Measurements from ENCODE around the gene TFAM.

The TFAM gene

GRCh38 chr10:58384999-58385783 lies at the start of gene TFAM:
Gene TFAM (plus strand): TSS chr10:58385410. CDS start chr10:58385548, 138 bp downstream.
- DNase-seq: peak; percentile 97

DNA sequence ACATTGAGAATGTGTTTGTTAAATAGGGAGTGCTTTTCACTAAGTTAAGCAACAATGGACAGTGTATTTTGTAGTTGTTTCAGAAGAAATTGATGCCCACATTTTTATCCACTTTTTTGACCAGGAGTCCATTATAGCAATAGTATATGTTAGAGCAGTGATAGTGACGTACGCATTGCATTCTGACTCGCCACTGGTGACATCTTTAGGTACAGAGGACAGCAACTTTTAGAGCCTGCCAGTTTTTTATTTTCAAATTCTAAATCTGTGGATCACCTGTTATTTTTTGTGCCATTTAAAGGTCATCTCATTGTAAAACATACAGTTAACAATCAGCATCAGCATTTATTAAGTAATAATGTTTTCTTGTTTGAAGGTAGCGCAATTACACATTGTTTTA lies 49.0 kb upstream of the TFAM start:
- no peak for DNase-seq

- DNase-seq: no peak
These were observed 43.8 kb upstream of the TFAM start for GRCh38 chr10:58341422-58341821.

DNA sequence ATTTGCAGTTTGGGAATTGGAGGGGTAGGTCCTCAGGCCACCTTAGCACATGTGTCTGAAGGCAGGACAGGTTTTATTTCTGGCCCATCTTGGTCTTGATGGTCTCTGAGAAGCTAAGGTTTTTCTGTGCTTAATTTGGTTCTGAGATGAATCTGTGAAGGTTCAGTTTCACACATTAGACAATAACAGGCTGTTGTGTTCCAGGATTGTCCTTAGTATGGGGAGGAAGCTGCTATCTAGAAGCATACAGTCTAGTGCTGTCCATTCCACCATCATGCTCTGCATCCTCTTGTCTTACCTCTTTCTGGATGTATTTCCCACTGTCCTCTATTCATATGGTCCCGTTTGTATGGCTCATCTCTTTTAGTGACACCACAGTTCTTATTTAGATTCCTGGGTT lies 43.3 kb upstream of the TFAM start:
- DNase-seq: no peak

- DNase-seq: no peak
These were observed 37.2 kb upstream of the TFAM start for GRCh38 chr10:58347967-58348366.

DNA sequence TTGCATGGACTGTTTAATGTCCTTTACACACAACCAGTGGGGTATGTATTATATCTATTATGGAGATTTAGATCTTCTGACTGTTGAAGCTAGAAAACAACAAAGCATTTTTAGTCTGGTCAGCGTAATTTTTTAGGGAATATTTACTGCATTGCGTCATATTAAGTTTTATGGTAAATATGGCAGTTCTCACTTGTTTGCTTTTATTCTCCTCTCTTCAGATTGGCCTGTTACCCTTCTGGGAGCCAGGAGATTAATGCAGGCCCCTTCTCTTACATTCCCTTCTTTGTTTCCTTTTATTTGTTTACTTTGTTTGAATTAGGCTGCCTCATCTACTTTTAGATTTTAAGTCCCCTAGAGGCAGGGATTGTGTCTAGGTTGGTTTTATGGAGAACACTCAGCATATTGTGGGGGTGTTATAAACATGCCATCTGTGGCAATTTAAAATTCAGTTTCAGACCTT lies 36.6 kb upstream of the TFAM start:
- DNase-seq: no peak

DNA sequence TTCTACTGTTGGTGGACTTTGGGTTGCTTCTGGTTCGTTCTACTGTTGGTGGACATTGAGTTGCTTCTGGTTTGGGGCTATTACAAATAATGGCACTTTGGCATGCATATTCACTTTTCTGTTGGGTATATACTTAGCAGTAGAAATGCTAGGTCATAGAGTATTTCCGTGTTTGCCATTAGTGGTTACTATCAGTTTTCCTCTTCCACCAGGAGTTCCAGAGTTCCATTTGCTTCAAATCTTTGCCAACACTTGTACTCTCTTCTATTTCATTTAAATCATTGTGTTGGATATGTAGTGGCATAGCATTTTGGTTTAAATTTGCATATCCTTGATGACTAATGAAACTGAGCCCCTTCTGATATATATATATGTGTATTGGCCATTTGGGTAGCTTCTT lies 35.2 kb upstream of the TFAM start:
- DNase-seq: no peak

- peak; percentile 66 for DNase-seq
These were observed 34.4 kb upstream of the TFAM start for GRCh38 chr10:58350619-58351323.

DNA sequence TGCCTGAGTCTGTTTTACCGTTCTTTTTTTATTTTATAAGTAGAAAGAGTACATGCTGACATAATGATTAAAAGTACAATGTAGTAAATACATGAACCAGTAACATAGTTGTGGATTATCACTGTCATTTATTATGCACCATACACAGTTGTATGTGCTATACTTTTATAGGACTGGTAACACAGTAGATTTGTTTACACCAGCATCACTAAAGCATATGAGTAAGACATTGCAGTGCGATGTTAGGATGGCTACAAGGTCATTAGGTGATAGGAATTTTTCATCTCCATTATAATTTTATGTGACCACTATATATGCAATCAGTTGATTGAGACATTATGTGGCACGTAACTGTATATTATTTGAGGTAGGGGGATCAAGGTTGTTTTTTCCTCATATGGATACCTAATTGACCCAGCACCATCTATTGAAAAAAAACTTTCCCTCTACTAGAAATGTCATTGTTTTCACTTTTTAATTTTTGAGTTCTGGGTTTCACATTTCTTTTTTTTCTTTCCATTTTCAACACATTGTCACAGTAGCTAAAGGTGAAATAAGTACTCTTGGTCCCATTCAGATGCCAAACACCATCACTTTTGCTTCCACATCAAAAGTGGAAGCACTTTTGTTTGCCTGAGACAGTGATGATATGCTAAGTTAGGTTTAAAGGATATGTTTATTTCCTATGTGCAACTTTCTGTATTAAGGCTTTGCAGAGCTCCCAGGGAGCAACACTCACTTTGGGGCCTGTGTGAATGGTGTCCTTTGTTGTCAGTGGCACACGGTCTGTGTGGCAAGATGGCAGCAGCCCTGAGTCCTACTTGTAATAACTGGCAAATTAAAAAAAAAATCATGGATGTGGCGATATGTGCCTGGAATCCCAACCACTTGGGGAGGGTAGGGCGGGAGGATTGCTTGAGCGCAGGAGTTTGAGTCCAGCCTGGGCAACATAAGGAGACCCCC lies 33.3 kb upstream of the TFAM start:
- no peak for DNase-seq

DNA sequence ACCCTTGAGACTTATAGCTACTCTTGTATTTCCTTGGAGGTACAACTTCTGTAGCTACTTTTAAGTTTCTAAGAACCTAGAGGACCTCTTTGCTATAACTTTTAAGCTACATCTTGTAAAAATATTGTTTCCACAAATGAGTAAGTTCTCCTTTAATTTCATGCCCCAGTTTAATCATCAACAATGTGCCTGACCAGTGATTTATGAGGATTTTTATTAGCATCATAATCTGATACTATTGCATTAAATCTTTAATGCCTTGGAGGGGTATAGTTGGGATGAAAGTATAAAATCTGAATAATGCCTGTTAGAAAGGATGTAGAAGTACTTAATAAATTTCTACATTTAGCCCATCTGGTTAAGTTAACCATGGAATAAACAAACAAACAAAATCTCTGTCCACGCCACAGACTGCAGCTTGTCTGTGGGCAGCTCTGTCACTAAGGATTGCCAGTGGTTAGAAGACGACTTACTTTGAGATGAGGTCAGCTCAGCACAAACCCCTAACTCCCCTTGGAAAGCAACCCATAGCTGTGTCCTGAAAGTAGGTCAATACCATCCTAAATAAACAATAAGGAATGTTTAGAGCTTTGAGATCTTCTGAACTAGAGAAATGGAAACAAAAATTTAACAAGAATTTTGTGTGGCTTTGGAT lies 32.1 kb upstream of the TFAM start:
- DNase-seq: no peak

DNA sequence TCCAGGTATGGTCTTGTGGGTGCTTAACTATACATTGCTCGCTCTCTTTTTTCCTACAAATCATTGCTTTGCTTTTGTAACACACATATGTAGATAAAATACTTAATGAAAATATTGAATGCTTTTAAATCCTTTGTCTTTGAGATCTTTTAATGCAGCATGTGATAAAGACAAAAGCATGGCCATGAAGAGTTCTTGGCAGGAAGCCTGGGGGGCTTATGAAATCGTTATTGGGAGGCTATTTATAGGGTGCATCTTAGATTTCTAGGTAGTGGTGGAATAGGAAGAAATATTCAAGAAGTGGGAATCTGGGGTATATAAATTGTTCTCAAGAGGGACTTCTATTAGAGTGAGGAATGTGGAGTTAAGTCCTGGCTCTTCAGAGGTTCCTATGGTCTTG lies 28.5 kb upstream of the TFAM start:
- DNase-seq: no peak

DNA sequence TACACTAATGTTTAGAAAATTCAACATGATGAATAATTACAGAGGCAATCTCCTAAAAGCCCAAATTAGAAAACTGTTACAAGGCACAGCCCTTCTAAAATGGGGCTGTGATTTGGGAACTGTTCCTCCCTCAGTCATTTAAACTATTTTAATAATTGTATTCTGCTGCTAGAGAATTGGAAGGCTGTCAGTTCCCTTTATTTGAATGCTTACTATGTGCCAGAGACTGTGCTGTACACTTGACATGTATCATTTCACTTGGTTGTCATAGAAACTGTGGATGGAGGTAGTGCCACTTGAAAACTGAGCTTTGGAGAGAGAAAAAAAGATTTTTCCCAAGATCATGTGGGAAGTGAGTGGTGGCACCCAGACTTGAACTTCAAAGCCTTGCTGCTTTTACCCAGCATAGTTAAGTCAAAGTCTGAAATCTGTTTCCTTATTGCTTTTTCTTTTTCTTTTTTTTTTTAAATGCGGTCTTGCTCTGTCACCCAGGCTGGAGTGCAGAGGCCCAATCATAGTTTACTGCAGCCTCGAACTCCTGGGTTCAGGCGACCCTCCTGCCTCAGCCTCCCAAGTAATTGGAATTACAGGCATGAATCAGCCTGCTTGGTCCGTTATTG lies 26.8 kb upstream of the TFAM start:
- no peak for DNase-seq

DNA sequence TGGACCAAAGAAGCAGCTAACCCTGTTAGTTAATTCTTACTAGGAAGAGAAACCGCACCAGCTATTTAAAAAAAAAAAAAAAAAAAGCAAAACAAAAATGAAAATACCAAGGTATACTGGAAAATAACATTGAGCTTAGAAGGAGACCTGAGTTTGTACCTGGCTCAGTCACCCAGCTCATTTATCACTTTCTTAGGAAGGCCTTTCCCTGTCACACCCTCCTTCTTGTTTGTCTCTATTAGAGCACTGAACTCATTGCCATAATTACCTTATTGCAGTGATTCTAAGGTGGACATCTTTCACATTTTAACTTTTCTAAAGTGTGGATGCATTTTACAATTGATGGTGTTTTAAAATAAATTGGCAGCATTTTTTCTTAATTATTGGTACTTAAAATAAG lies 26.3 kb upstream of the TFAM start:
- no peak for DNase-seq

GRCh38 chr10:58359541-58359940 lies 25.7 kb upstream of the TFAM start:
- no peak for DNase-seq

DNA sequence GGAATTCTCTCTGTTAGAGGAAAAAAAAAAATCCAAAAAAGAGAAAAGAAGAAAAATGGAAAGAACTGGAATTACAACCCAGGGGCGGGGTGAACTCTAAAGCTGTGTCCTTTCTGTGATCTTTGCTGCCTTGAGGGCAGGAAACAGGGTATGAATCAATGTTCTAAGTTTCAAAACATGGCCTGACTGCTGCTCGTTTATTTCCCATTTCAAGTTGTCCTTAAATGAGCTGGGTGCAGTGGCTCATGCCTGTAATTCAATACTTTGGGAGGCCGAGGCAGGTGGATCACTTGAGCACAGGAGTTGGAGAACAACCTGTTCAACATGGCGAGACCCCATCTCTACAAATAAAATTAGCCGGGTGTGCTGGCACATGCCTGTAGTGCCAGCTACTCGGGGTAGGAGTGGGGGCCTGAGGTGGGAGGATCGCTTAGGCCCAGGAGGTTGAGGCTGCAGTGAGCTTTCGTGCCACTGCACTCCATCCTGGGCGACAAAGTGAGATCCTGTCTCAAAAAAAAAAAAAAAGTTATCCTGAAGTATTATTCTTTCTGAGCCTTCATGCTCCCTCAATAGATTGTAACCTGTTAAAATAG lies 24.7 kb upstream of the TFAM start:
- no peak for DNase-seq

DNA sequence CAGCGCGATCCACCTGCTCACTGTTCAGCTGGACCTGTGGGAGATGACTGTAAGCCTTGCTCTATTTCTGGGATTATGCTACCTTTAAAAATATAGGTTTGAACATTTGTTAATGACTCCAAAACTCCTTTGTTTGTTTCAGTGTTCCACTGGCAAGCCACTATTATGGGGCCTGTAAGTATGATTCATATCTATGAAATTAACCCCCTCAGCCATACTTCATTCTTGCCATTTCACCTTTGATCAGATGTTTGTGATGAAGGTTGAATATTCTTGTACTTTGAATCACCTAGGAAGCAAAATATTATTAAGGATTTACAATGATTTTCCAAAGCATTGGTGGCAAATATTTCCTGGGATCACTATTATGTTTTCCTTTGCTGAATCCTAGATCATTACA lies 23.9 kb upstream of the TFAM start:
- no peak for DNase-seq

DNA sequence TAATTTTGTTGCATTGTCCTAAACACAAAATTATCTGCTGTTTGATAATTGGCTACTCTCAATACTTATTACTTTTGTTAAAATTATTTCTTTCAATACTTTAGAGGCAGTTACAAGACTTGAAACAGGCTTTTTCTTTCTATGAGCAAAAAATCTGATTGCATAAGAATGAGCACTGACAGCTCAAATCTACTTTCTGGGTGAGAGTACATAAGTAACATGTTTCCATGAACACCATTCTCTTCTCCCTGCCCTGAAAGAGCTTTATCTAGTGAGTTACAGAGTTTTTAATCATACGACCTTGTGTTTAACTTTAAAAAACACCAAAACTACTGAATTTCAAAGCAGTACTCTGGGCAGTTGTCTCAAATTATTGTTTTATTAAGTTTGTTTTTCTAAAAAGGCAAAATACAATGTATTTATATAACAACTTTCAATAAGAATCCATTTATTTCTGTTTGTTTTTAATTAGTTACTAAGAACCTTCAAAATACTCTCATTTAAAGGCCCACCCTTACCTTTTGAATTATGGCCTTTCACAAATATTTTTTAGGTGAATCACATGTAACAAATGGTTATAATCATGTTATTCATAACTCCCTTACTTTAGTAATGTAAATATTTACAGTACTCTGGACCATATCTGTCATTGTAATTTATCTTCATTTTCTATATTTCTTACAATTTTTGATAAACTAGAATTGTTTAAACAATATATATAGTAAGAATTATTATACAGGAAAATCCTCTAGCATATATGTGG lies 23.0 kb upstream of the TFAM start:
- no peak for DNase-seq

DNA sequence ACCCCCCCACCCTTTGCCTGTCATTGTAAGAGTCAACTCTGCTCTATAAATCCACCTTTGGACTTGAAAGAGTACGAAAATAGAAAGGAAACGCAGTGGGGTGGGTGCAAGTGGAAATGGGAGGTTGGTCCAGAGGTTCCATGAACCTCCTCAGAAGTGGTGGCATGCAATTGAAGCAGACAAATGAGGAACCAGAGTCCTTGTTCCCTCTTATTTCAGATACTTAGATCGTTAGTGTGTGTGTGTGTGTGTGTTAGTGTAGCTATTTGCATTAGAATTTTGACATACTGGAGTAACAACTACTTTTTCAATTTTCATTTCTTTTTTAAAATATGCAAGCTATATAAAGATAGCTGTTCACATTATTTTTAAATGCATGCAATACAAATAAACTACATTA lies 18.1 kb upstream of the TFAM start:
- peak; percentile 40 for DNase-seq

DNA sequence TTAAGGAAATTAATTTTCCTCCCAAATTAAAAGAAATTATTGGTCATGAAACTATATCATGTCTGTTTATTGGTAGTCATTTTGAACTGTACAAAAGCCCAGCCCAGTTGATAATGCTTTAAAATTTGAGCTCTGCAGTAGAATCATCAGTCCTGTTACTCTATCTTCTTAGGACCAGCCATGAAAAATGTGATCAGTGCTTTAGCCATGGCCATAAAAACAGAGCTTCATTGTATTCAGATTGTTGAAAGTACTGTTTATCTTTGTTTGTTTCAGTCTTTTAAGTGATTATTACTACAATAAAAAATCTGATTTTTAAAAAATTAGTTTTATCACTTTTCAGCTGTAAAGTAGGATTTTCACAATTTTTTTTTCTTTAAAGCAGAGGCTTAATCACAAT lies 13.7 kb upstream of the TFAM start:
- no peak for DNase-seq

- no peak for DNase-seq
These were observed 12.4 kb upstream of the TFAM start for GRCh38 chr10:58372607-58373441.
